Heart left ventricle (tissue), 13 donors: Measurements from ENCODE around the gene ATCAY.

Experiments
- CTCF ChIP-seq, 12 donors: fragments of 200-600 bp; sonication (generic) in 4 of 12; IDR thresholded peaks; one replicate each; pipeline versions ENCODE4 v1.5.0 to v1.8.0; 2018 to 2022; ENCODE audit warnings: antibody characterized with exemption in 12 of 12, mild to moderate bottlenecking in 5 of 12
- POLR2A ChIP-seq, 2 donors: fragments of 450-650 bp; IDR thresholded peaks; one replicate each; pipeline ENCODE4 v1.6.1; 2017; ENCODE audit warnings: antibody characterized with exemption in 2 of 2, mild to moderate bottlenecking in 2 of 2, moderate library complexity in 2 of 2
- donor health status: ischemic (EF 13 %, LVEDD 7.1; RV severe dilation, severe dysfunction).
- donor health status: DM: no; HTN: yes; CAD: no.
- donor health status: DM: no; HTN: no; CAD: no.
- donor health status: ischemic (EF 25% LVEDD 6.9; RV normal size, moderate dysfunction).
- donor health status: ischemic (EF 25% LVEDD 5.7; RV mildly dilated, moderate dysfunction).
- donor health status: ischemic (EF 35%, LVEDD 5.7; RV mildly dilated, moderate dysfunction).
- donor health status: nonischemic (EF 11% LVEDD 7.7; RV severe dilation, severe dysfunction).
- donor health status: DM: yes; HTN: yes; CAD: no.
- donor health status: PGD.
- donor health status: ischemic (EF 29% LVEDD 5.4; RV normal size, mild dysfunction).
- donor health status: nonischemic (EF 23%, LVEDD 6.1; RV moderate dilation, normal function).

- TF ChIP-seq CTCF (IDR thresholded peaks at IDR 0.05), result no peak
- no peak for TF ChIP-seq POLR2A (IDR thresholded peaks at IDR 0.05)
Observed at GRCh38 chr19:3838661-3839060, 41.8 kb upstream of the ATCAY start.
